ENCODE measurements around the gene CCL3.

- TF ChIP-seq ELK1 (IDR thresholded peaks at IDR 0.05; ENCODE audit: borderline replicate concordance, low read depth, low read length) (no peak), CTCF (conservative IDR thresholded peaks at IDR 0.05; ENCODE audit: low read depth, low read length) (no peak)
Observed at GRCh38 chr17:36074365-36074764, 15.6 kb downstream of the CCL3 start.
